ENCODE measurements around the gene IFI27. TPM values are rescaled to one million over a fixed set of nuclear protein-coding genes. Genes with fewer than 3 reads are reported as not detected.

Gene IFI27
- total and polyA plus RNA-seq, 2 donors (not counting 1 experiment from before 2014, with no cell fraction given) = 0.15 to 0.81 TPM

DNA sequence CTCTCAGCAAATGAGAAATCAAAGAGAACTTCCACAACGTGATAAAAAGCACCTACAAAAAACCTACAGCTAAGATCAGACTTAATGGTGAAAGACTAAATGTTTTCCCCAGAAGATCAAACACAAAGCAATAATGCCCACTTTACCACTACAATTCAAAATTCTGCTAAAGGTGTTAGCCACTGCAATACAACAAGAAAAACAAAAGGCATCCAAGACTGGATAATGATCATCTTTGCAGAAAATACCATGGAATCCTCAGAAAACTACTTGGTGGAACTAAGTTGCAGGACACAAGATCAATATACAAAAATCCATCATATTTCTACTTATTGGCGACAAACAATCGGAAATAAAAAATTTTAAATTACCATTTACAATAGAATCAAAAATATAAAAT is 36.0 kb upstream of the IFI27 start:
- Histone ChIP-seq H3K4me1 (ENCODE audit: control insufficient read depth in 2 of 2, insufficient read depth in 2 of 2, low read length in 2 of 2) (peaks cover 26 to 32% of the 10 kb centered on the region in 2 donors), H3K4me3 (ENCODE audit: control extremely low read depth in 1 of 5, extremely low read depth in 1 of 5, insufficient read depth in 1 of 5, low read depth in 2 of 5, low read length in 4 of 5) (no peak overlapping the region), H3K27me3 (replicated peaks in 1 of 4; ENCODE audit: control extremely low read depth in 1 of 4, control insufficient read depth in 3 of 4, insufficient read depth in 4 of 4, low read length in 3 of 4) (no peaks in the 10 kb centered on the region), H3K36me3 (replicated peaks in 1 of 2; ENCODE audit: control extremely low read depth in 1 of 2, control insufficient read depth in 1 of 2, extremely low read depth in 1 of 2, insufficient read depth in 2 of 2, low read length in 1 of 2) (peaks cover 10 to 27% of the 10 kb centered on the region in 2 experiments), H2AFZ (ENCODE audit: insufficient read depth, low read depth, low read length, poor library complexity, severe bottlenecking) (no peak overlapping the region), H3K4me2 (replicated peaks; ENCODE audit: low read depth, low read length, poor library complexity, severe bottlenecking) (no peak overlapping the region), H4K20me1 (ENCODE audit: control insufficient read depth, insufficient read depth, low read length, poor library complexity, severe bottlenecking) (peaks cover 87% of the 10 kb centered on the region), H3K9me3 (ENCODE audit: control extremely low read depth in 1 of 3, control insufficient read depth in 2 of 3, insufficient read depth in 1 of 3, low read length in 2 of 3) (peaks cover 9 to 19% (median 9%) of the 10 kb centered on the region in 3 donors), H3K27ac (ENCODE audit: low read length in 2 of 2) (no peak overlapping the region), H3K79me2 (ENCODE audit: control insufficient read depth, insufficient read depth, low read length) (peaks cover 100% of the 10 kb centered on the region), H3K9ac (ENCODE audit: low read length) (no peak overlapping the region)
- no peak for TF ChIP-seq EZH2 (IDR thresholded peaks at IDR 0.05; ENCODE audit: borderline replicate concordance, insufficient read depth, low read depth, low read length, poor library complexity, severe bottlenecking)
- TF ChIP-seq, protein P1, sequence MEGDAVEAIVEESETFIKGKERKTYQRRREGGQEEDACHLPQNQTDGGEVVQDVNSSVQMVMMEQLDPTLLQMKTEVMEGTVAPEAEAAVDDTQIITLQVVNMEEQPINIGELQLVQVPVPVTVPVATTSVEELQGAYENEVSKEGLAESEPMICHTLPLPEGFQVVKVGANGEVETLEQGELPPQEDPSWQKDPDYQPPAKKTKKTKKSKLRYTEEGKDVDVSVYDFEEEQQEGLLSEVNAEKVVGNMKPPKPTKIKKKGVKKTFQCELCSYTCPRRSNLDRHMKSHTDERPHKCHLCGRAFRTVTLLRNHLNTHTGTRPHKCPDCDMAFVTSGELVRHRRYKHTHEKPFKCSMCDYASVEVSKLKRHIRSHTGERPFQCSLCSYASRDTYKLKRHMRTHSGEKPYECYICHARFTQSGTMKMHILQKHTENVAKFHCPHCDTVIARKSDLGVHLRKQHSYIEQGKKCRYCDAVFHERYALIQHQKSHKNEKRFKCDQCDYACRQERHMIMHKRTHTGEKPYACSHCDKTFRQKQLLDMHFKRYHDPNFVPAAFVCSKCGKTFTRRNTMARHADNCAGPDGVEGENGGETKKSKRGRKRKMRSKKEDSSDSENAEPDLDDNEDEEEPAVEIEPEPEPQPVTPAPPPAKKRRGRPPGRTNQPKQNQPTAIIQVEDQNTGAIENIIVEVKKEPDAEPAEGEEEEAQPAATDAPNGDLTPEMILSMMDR (IDR thresholded peaks at IDR 0.05) = no peak
- ATAC-seq (ENCODE audit: low read depth) = no peak
- no peaks in the 10 kb centered on the region for H3K27me3 Mint-ChIP-seq
- DNase-seq = no peak
- no peak overlapping the region for H3K4me3 Mint-ChIP-seq
- intact Hi-C loops (cut with micrococcal nuclease) = no loop called here
- no CpG with 5 or more reads among the region's 3 CpGs for WGBS (ENCODE audit: insufficient coverage)
- peaks cover 53% of the 10 kb centered on the region for H3K4me1 Mint-ChIP-seq
- no peak overlapping the region for H3K27ac Mint-ChIP-seq
- peaks cover 15% of the 10 kb centered on the region for H3K9me3 Mint-ChIP-seq (ENCODE audit: insufficient read depth)
- CTCF ChIA-PET = interaction anchor here (1.1 kb wide), 1 partner anchor 27 kb away, joined by 3 read pairs; no protein-coding TSS in a partner anchor
- POLR2A ChIA-PET = no interaction called here

DNA sequence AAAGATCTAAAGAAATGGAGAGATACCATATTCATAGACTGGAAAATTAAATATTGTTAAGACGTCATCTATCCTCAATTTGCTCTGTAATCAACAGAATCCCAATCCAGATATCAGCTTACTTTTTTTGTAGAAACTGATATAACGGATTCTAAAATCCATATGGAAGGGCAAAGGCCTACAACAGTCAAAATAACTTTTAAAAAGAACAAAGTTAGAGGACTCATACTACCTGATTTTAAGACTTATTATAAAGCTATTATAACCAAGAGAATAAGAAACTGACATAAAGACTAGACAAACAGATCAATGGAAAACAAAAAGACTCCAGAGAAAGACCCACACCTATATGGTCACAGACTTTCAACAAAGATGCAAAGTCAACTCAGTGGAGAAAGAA is 35.5 kb upstream of the IFI27 start:
- ATAC-seq (ENCODE audit: low read depth) (no peak), DNase-seq (no peak)
- Histone ChIP-seq H3K36me3 (replicated peaks in 1 of 2; ENCODE audit: control extremely low read depth in 1 of 2, control insufficient read depth in 1 of 2, extremely low read depth in 1 of 2, insufficient read depth in 2 of 2, low read length in 1 of 2) (peaks cover 10 to 27% of the 10 kb centered on the region in 2 experiments), H4K20me1 (ENCODE audit: control insufficient read depth, insufficient read depth, low read length, poor library complexity, severe bottlenecking) (peaks cover 87% of the 10 kb centered on the region), H3K79me2 (ENCODE audit: control insufficient read depth, insufficient read depth, low read length) (peaks cover 100% of the 10 kb centered on the region), H3K27ac (ENCODE audit: low read length in 2 of 2) (no peak overlapping the region), H3K9me3 (ENCODE audit: control extremely low read depth in 1 of 3, control insufficient read depth in 2 of 3, insufficient read depth in 1 of 3, low read length in 2 of 3) (peaks cover 9 to 15% (median 9%) of the 10 kb centered on the region in 3 donors), H3K4me1 (ENCODE audit: control insufficient read depth in 2 of 2, insufficient read depth in 2 of 2, low read length in 2 of 2) (peaks cover 30 to 36% of the 10 kb centered on the region in 2 donors), H2AFZ (ENCODE audit: insufficient read depth, low read depth, low read length, poor library complexity, severe bottlenecking) (no peak overlapping the region), H3K4me3 (ENCODE audit: control extremely low read depth in 1 of 5, extremely low read depth in 1 of 5, insufficient read depth in 1 of 5, low read depth in 2 of 5, low read length in 4 of 5) (no peak overlapping the region), H3K4me2 (replicated peaks; ENCODE audit: low read depth, low read length, poor library complexity, severe bottlenecking) (no peak overlapping the region), H3K9ac (ENCODE audit: low read length) (no peak overlapping the region), H3K27me3 (replicated peaks in 1 of 4; ENCODE audit: control extremely low read depth in 1 of 4, control insufficient read depth in 3 of 4, insufficient read depth in 4 of 4, low read length in 3 of 4) (no peaks in the 10 kb centered on the region)
- TF ChIP-seq, protein P1 (IDR thresholded peaks at IDR 0.05) = no peak
- TF ChIP-seq EZH2 (IDR thresholded peaks at IDR 0.05; ENCODE audit: borderline replicate concordance, insufficient read depth, low read depth, low read length, poor library complexity, severe bottlenecking) = no peak
- no peak overlapping the region for H3K27ac Mint-ChIP-seq
- H3K9me3 Mint-ChIP-seq (ENCODE audit: insufficient read depth) = peaks cover 15% of the 10 kb centered on the region
- peak overlapping the region; percentile 54 for H3K4me3 Mint-ChIP-seq
- peaks cover 55% of the 10 kb centered on the region for H3K4me1 Mint-ChIP-seq
- no CpG with 5 or more reads among the region's 2 CpGs for WGBS (ENCODE audit: insufficient coverage)
- H3K27me3 Mint-ChIP-seq = no peaks in the 10 kb centered on the region
- intact Hi-C loops (cut with micrococcal nuclease) = no loop called here
- CTCF ChIA-PET = interaction anchor here (1.1 kb wide), 1 partner anchor 27 kb away, joined by 3 read pairs; no protein-coding TSS in a partner anchor
- POLR2A ChIA-PET = no interaction called here

Data from B cell (primary cell).